Mesenchymal stem cell (in vitro differentiated cells and primary cell): ENCODE results near the gene KDF1.

Source experiments
- DNase-seq: peaks from one replicate; pipeline ENCODE4 v3.0.0-alpha.2; 2013
- H2AFZ ChIP-seq: one replicate; pipeline ENCODE4 v1.6.1; 2013; ENCODE audit warnings: low read depth, mild to moderate bottlenecking, control low read depth, inconsistent platforms, low read length, moderate library complexity
- H2AK5ac ChIP-seq: 2 replicates; pipeline ENCODE4 v1.6.1; 2013; ENCODE audit warnings: low read length, moderate library complexity, mild to moderate bottlenecking, inconsistent platforms; ENCODE audit not compliant: severe bottlenecking
- H2BK120ac ChIP-seq: one replicate; pipeline ENCODE4 v1.6.1; 2013; ENCODE audit warnings: low read depth, mild to moderate bottlenecking, inconsistent platforms, low read length, moderate library complexity
- H2BK12ac ChIP-seq, 2 experiments: one replicate each; pipeline ENCODE4 v1.6.1; 2013; ENCODE audit warnings: inconsistent platforms in 2 of 2, low read length in 2 of 2, mild to moderate bottlenecking in 2 of 2, moderate library complexity in 2 of 2, control low read depth in 1 of 2
- H2BK15ac ChIP-seq: one replicate; pipeline ENCODE4 v1.6.1; 2013; ENCODE audit warnings: mild to moderate bottlenecking, low read depth, inconsistent platforms; ENCODE audit not compliant: poor library complexity, severe bottlenecking
- H2BK5ac ChIP-seq: 2 replicates; pipeline ENCODE4 v1.6.1; 2013; ENCODE audit warnings: low read depth, mild to moderate bottlenecking, low read length, control low read depth, inconsistent platforms; ENCODE audit not compliant: poor library complexity, severe bottlenecking
- H3K14ac ChIP-seq, 2 experiments: one replicate each; pipeline ENCODE4 v1.6.1; 2013; ENCODE audit warnings: inconsistent platforms in 2 of 2, low read length in 2 of 2, control low read depth in 1 of 2, mild to moderate bottlenecking in 1 of 2, moderate library complexity in 1 of 2
- H3K18ac ChIP-seq, 2 experiments: one replicate each; pipeline ENCODE4 v1.6.1; 2013; ENCODE audit warnings: inconsistent platforms in 2 of 2, low read length in 2 of 2, control low read depth in 1 of 2, low read depth in 1 of 2, mild to moderate bottlenecking in 1 of 2
- H3K23ac ChIP-seq, 2 experiments: one replicate each; pipeline ENCODE4 v1.6.1; 2013; ENCODE audit warnings: inconsistent platforms in 2 of 2, low read length in 2 of 2, mild to moderate bottlenecking in 2 of 2, moderate library complexity in 2 of 2, control low read depth in 1 of 2
- H3K27ac ChIP-seq: 2 replicates; pipeline ENCODE4 v1.5.1; 2013; ENCODE audit warnings: mild to moderate bottlenecking, moderate library complexity, low read length, control low read depth, inconsistent platforms; ENCODE audit not compliant: poor library complexity, severe bottlenecking
- H3K27me3 ChIP-seq, 2 experiments: 2 replicates each; pipeline versions ENCODE4 v1.6.1 to v1.7.0; 2013; ENCODE audit warnings: low read length in 2 of 2, mild to moderate bottlenecking in 2 of 2, moderate library complexity in 2 of 2, control low read depth in 1 of 2, inconsistent platforms in 1 of 2; ENCODE audit not compliant: control insufficient read depth in 1 of 2, insufficient read depth in 1 of 2
- H3K36me3 ChIP-seq, 2 experiments: 2 replicates each; pipeline versions ENCODE4 v1.6.1 to v1.7.0; 2013; ENCODE audit warnings: low read length in 2 of 2, control low read depth in 1 of 2, inconsistent platforms in 1 of 2, low read depth in 1 of 2, mild to moderate bottlenecking in 1 of 2; ENCODE audit not compliant: insufficient read depth in 2 of 2, control insufficient read depth in 1 of 2
- H3K4ac ChIP-seq, 2 experiments: one replicate each; pipeline ENCODE4 v1.6.1; 2013; ENCODE audit warnings: inconsistent platforms in 2 of 2, low read length in 2 of 2, mild to moderate bottlenecking in 2 of 2, moderate library complexity in 2 of 2, control low read depth in 1 of 2, low read depth in 1 of 2
- H3K4me1 ChIP-seq: 2 replicates; pipeline ENCODE4 v1.6.1; 2013; ENCODE audit warnings: low read depth, low read length, control low read depth; ENCODE audit not compliant: control insufficient read depth, insufficient read depth
- H3K4me2 ChIP-seq: 2 replicates; pipeline ENCODE4 v1.6.1; 2013; ENCODE audit warnings: low read length, mild to moderate bottlenecking, inconsistent platforms; ENCODE audit not compliant: poor library complexity, severe bottlenecking
- H3K4me3 ChIP-seq, 2 experiments: 2 replicates each; pipeline versions ENCODE4 v1.5.1 to v1.7.0; 2013; ENCODE audit warnings: low read length in 2 of 2, mild to moderate bottlenecking in 2 of 2, control low read depth in 1 of 2, low read depth in 1 of 2; ENCODE audit not compliant: insufficient read depth in 1 of 2
- H3K79me1 ChIP-seq: replicated peaks from 2 replicates; pipeline ENCODE4 v1.6.1; 2013; ENCODE audit warnings: mild to moderate bottlenecking, control low read depth, low read length, inconsistent platforms; ENCODE audit not compliant: poor library complexity, severe bottlenecking
- H3K9ac ChIP-seq: 2 replicates; pipeline ENCODE4 v1.7.0; 2013; ENCODE audit warnings: mild to moderate bottlenecking, low read length, moderate library complexity
- H3K9me3 ChIP-seq: 2 replicates; pipeline ENCODE4 v1.7.0; 2013; ENCODE audit warnings: mild to moderate bottlenecking, low read length; ENCODE audit not compliant: control insufficient read depth
- H4K8ac ChIP-seq: one replicate; pipeline ENCODE4 v1.6.1; 2013; ENCODE audit warnings: inconsistent platforms, mild to moderate bottlenecking, low read length, moderate library complexity
- H4K91ac ChIP-seq: one replicate; pipeline ENCODE4 v1.6.1; 2013; ENCODE audit warnings: mild to moderate bottlenecking, low read length, inconsistent platforms
- WGBS: methylation state at CpG from one replicate; pipeline ENCODE4 v1.1.7; 2013; ENCODE audit warnings: mixed read lengths; 5-methylcytosine and 5-hydroxymethylcytosine counted together

Gene KDF1

DNA sequence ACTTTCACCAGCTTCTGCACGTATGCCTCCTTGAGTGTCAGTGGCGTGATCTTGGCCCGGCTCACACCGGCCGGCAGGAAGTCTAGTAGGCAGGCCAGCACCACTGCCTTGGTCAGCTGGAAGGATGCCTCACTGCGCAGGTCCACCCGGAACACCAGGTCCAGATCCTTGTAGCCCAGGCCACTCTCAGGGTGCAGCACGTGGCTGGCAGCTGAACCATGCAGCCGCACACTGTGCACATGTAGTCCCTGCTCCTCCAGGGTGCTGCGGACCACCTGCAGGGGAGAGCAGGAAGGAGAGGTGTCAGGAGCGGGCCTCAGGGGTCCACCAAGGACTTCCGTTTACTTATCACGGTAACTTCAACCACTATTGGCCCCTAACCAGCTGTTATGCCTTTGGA, 46.4 kb upstream of the KDF1 start:
- Histone ChIP-seq H3K23ac (no peak overlapping the region), H3K4me1 (peaks cover 59% of the 10 kb centered on the region), H3K4me3 (no peak overlapping the region), H4K8ac (no peak overlapping the region), H2BK5ac (no peak overlapping the region), H3K27me3 (no peaks in the 10 kb centered on the region), H2AK5ac (no peak overlapping the region), H2AFZ (no peak overlapping the region), H4K91ac (peak overlapping the region; percentile 73), H3K9me3 (no peaks in the 10 kb centered on the region), H3K79me1 (peaks cover 7% of the 10 kb centered on the region), H3K4me2 (no peak overlapping the region), H3K18ac (peak overlapping the region in 1 of 2 experiments; percentile 13), H2BK12ac (peak overlapping the region in 1 of 2 experiments; percentile 51), H3K27ac (no peak overlapping the region), H3K9ac (no peak overlapping the region), H3K14ac (peak overlapping the region in 1 of 2 experiments; percentile 29), H3K4ac (no peak overlapping the region), H3K36me3 (peaks cover 0 to 13% of the 10 kb centered on the region in 2 experiments), H2BK120ac (no peak overlapping the region), H2BK15ac (no peak overlapping the region)
- WGBS, result 88% methylated on average over 10 of the region's 13 CpGs
- DNase-seq, result no peak

DNA sequence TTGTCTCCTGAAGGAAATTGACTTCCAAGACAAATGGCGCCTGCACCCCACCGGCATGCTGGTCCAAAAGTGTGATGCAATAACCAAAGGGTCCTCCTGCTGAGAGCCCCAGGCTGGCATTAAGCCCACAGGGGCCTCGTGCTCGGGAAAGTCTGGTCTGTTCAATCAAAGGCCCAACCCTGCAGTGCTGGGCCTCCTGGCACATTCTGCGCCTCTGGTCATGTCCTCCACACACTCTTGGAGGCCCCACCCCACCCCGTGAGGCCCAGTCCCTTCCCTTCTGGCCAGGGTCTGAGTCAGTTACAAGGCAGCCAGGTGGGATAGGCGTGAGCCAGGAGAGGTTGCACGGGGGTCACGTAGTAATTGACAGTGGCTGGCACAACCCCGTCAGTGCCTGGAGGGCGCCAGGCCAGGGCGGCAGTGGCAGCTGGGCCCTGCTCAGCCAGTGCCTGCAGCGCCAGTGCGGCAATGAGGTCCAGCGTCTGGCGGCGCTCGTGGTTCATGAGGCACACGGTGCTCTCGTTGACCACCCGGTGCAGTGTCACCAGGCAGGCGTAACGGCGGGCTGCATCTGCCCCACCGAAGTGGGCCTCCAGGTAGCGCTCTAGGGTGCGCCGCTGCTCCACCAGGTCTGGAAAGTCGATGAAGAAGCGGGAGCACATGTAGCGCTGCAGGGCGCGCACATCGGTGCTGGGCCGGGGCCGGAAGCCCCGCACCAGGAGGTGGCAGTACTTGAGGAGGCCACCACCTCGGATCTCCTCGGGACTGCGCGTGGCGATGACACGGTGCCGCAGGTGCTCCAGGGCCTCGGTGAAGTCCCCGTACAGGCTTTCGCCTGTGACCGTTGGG, 45.6 kb upstream of the KDF1 start:
- H3K27ac ChIP-seq, result no peak overlapping the region
- no peak overlapping the region for H3K9ac ChIP-seq
- no peak overlapping the region for H3K4ac ChIP-seq
- no peak overlapping the region for H3K4me2 ChIP-seq
- no peak overlapping the region for H2AK5ac ChIP-seq
- H3K14ac ChIP-seq, result no peak overlapping the region
- H3K4me1 ChIP-seq, result peaks cover 65% of the 10 kb centered on the region
- H2BK5ac ChIP-seq, result no peak overlapping the region
- no peak overlapping the region for H2AFZ ChIP-seq
- no peak for DNase-seq
- no peaks in the 10 kb centered on the region for H3K27me3 ChIP-seq
- H3K18ac ChIP-seq, result no peak overlapping the region
- no peaks in the 10 kb centered on the region for H3K9me3 ChIP-seq
- H2BK12ac ChIP-seq, result peak overlapping the region in 1 of 2 experiments; percentile 11
- no peak overlapping the region for H3K23ac ChIP-seq
- no peak overlapping the region for H2BK15ac ChIP-seq
- peaks cover 0 to 13% of the 10 kb centered on the region in 2 experiments for H3K36me3 ChIP-seq
- H2BK120ac ChIP-seq, result no peak overlapping the region
- peaks cover 7% of the 10 kb centered on the region for H3K79me1 ChIP-seq
- H4K8ac ChIP-seq, result no peak overlapping the region
- H3K4me3 ChIP-seq, result peak overlapping the region in 1 of 2 experiments; percentile 5
- WGBS, result 95% methylated on average over 48 of the region's 48 CpGs
- H4K91ac ChIP-seq, result peak overlapping the region; percentile 64

DNA sequence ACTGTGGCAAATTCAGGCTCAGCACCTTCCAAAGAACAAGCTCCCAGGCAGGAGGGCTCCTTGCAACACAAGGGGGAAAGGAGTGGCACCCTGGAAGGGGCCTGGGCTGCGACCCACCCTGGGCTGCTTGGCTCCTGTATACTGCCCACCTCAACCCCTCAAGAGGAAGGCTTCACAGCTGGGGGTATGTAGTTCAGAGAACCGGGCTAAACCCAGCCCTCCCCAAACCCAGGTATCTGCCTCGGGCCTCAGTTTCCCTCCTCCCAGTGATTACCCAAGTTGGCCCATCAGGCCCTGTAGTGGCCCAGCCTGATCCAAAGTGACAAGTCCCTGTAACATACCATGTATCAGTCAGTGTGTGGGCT, 44.9 kb upstream of the KDF1 start:
- peak overlapping the region in 1 of 2 experiments; percentile 61 for H3K18ac ChIP-seq
- H3K4me3 ChIP-seq, result no peak overlapping the region
- 97% methylated on average over 3 of the region's 3 CpGs for WGBS
- H2AK5ac ChIP-seq, result peak overlapping the region; percentile 44
- no peak overlapping the region for H2AFZ ChIP-seq
- H2BK120ac ChIP-seq, result no peak overlapping the region
- H4K91ac ChIP-seq, result no peak overlapping the region
- H3K79me1 ChIP-seq, result peaks cover 7% of the 10 kb centered on the region
- peaks cover 61% of the 10 kb centered on the region for H3K4me1 ChIP-seq
- DNase-seq, result no peak
- H2BK5ac ChIP-seq, result no peak overlapping the region
- peak overlapping the region in 1 of 2 experiments; percentile 19 for H3K4ac ChIP-seq
- H4K8ac ChIP-seq, result peak overlapping the region; percentile 39
- H2BK12ac ChIP-seq, result peak overlapping the region; percentile 12 to 25
- no peak overlapping the region for H3K27ac ChIP-seq
- peak overlapping the region in 1 of 2 experiments; percentile 63 for H3K14ac ChIP-seq
- no peak overlapping the region for H3K23ac ChIP-seq
- peaks cover 0 to 13% of the 10 kb centered on the region in 2 experiments for H3K36me3 ChIP-seq
- H2BK15ac ChIP-seq, result no peak overlapping the region
- H3K9ac ChIP-seq, result no peak overlapping the region
- no peaks in the 10 kb centered on the region for H3K27me3 ChIP-seq
- no peak overlapping the region for H3K4me2 ChIP-seq
- H3K9me3 ChIP-seq, result no peaks in the 10 kb centered on the region

DNA sequence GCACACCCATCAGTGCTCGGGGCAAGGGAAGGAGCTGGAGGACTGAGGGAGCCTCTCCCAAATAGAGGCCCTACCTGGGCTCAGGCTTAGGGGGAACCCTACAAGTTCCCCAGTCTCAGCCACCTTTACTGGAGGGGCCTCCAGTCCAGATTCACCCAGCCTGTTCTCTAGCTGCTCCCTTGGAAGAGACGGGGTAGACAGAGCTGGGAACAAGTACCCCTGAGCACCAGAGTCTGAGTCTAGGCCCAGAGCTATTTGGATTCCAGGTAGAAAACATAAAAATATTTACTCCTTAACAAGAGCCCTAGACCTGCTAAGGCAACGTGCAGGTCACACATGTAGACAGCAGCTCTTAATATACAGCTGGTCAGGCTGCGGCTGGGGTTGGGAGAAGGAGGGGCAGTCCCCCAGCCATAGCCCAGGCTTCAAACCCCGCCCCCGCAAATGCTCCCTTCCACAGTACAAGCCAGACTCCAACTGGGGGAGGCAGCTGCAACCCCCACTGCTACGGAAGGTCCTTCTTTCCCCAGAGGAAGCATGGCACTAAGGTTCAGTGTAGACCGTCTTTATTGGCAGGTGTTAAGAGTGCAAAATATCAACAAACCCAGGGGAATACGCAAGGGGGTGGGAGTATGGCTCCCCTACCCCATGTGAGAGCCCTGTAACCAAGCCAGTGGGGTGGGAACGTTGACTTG, 44.4 kb upstream of the KDF1 start:
- H3K36me3 ChIP-seq, result peaks cover 0 to 13% of the 10 kb centered on the region in 2 experiments
- H3K18ac ChIP-seq, result peak overlapping the region; percentile 24 to 61
- no peaks in the 10 kb centered on the region for H3K9me3 ChIP-seq
- H2BK120ac ChIP-seq, result no peak overlapping the region
- H3K4me2 ChIP-seq, result no peak overlapping the region
- peak overlapping the region in 1 of 2 experiments; percentile 19 for H3K4ac ChIP-seq
- no peak overlapping the region for H3K27ac ChIP-seq
- H3K14ac ChIP-seq, result peak overlapping the region in 1 of 2 experiments; percentile 63
- peaks cover 4% of the 10 kb centered on the region for H3K79me1 ChIP-seq
- H2BK15ac ChIP-seq, result no peak overlapping the region
- peak overlapping the region; percentile 12 to 25 for H2BK12ac ChIP-seq
- no peak overlapping the region for H3K23ac ChIP-seq
- no peak overlapping the region for H2AFZ ChIP-seq
- H2AK5ac ChIP-seq, result peak overlapping the region; percentile 44
- H3K4me3 ChIP-seq, result no peak overlapping the region
- H3K9ac ChIP-seq, result no peak overlapping the region
- H4K8ac ChIP-seq, result peak overlapping the region; percentile 47
- H4K91ac ChIP-seq, result no peak overlapping the region
- no peaks in the 10 kb centered on the region for H3K27me3 ChIP-seq
- peak; percentile 55 for DNase-seq
- WGBS, result 62% methylated on average over 8 of the region's 10 CpGs
- H2BK5ac ChIP-seq, result no peak overlapping the region
- peaks cover 59% of the 10 kb centered on the region for H3K4me1 ChIP-seq
